Neutrophil (primary cell): Measurements from ENCODE around the gene GNA14.

ENCODE experiments used
- H3K27ac ChIP-seq: fragments of 200-600 bp; sonication (generic); 2 replicates; pipeline ENCODE4 v1.5.1; 2016; ENCODE audit warnings: mild to moderate bottlenecking, moderate library complexity
- H3K27me3 ChIP-seq: fragments of 200-600 bp; sonication (generic); 2 replicates; pipeline ENCODE4 v1.6.0; 2016; ENCODE audit warnings: mild to moderate bottlenecking
- H3K36me3 ChIP-seq: fragments of 200-600 bp; sonication (generic); 2 replicates; pipeline ENCODE4 v1.5.1; 2017
- H3K4me1 ChIP-seq, 2 experiments: fragments of 200-600 bp in 1 of 2; sonication (generic) in 1 of 2; 1 replicate in 1 of 2; 2 replicates in 1 of 2; pipeline versions ENCODE4 v1.5.1 to v1.6.1; 2013 to 2016; ENCODE audit warnings: low read depth in 1 of 2, low read length in 1 of 2, mild to moderate bottlenecking in 1 of 2, moderate library complexity in 1 of 2; ENCODE audit not compliant: control insufficient read depth in 1 of 2, insufficient read depth in 1 of 2
- H3K4me3 ChIP-seq, 2 experiments: fragments of 200-600 bp in 1 of 2; sonication (generic) in 1 of 2; 1 replicate in 1 of 2; 2 replicates in 1 of 2; pipeline ENCODE4 v1.5.1; 2013 to 2016; ENCODE audit warnings: low read depth in 1 of 2, low read length in 1 of 2, mild to moderate bottlenecking in 1 of 2, moderate library complexity in 1 of 2
- H3K9me3 ChIP-seq: fragments of 200-600 bp; sonication (generic); 2 replicates; pipeline ENCODE4 v1.5.1; 2016
- TF ChIP-seq, protein P1 (sequence below): fragments of 200-600 bp; sonication (generic); IDR thresholded peaks from 2 replicates; pipeline ENCODE4 v1.5.1; 2016; ENCODE audit warnings: antibody characterized with exemption

GNA14 gene

DNA sequence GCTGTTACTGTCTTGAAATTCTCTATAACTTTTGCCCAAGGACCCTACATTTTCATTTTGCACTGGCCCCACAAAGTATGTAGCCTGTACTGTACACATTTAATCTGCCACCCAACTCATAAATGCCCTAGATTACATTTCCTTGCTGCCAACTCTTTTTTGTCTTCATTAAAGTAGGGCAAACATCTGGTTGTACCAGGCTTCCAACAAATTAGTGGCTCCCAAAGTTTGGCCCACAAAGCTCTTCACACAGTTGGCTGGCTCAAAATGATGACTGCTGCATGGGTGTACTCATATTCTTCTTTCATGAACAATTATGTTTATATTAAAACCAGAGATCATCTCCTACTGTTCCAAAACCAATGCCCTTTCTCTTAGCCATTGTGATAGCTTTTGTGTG is 45.3 kb downstream of the GNA14 start:
- TF ChIP-seq, protein P1, sequence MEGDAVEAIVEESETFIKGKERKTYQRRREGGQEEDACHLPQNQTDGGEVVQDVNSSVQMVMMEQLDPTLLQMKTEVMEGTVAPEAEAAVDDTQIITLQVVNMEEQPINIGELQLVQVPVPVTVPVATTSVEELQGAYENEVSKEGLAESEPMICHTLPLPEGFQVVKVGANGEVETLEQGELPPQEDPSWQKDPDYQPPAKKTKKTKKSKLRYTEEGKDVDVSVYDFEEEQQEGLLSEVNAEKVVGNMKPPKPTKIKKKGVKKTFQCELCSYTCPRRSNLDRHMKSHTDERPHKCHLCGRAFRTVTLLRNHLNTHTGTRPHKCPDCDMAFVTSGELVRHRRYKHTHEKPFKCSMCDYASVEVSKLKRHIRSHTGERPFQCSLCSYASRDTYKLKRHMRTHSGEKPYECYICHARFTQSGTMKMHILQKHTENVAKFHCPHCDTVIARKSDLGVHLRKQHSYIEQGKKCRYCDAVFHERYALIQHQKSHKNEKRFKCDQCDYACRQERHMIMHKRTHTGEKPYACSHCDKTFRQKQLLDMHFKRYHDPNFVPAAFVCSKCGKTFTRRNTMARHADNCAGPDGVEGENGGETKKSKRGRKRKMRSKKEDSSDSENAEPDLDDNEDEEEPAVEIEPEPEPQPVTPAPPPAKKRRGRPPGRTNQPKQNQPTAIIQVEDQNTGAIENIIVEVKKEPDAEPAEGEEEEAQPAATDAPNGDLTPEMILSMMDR, result no peak
- no peaks in the 10 kb centered on the region for H3K9me3 ChIP-seq
- no peaks in the 10 kb centered on the region for H3K36me3 ChIP-seq
- H3K27me3 ChIP-seq, result no peaks in the 10 kb centered on the region
- no peak overlapping the region for H3K4me3 ChIP-seq
- H3K27ac ChIP-seq, result no peak overlapping the region
- H3K4me1 ChIP-seq, result no peaks in the 10 kb centered on the region

DNA sequence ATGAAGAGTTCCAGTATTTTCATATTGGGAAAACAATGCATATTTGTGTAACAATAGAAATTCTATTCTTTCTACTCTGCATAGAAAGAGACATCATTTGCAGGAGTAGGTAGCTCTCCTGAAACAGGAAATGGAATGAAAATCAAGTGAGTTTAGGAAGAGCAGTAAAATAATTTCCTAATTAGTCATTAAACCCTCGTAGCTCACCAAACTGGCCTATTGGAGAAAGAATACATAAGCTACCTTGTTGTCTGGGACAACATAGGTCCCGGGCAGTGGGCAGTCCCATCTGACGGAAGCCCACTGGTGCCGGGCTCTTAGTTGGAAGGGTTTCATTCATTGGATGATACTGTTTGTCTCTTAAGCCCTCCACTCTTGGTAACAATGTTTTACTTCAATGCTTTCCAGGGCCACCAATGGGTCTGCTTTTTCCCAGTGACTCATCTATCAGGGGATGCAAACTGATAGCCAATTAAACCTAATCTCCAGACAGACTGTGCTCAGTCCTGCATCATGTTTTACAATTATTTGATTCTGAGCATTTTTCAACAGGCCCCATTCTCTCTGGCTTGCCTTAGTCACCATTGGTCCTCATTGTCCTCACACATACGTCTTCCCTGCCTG is 46.5 kb downstream of the GNA14 start:
- Histone ChIP-seq H3K27ac (no peak overlapping the region), H3K27me3 (peaks cover 8% of the 10 kb centered on the region), H3K4me3 (no peak overlapping the region), H3K9me3 (no peaks in the 10 kb centered on the region), H3K4me1 (no peaks in the 10 kb centered on the region), H3K36me3 (no peaks in the 10 kb centered on the region)
- TF ChIP-seq, protein P1, result no peak

DNA sequence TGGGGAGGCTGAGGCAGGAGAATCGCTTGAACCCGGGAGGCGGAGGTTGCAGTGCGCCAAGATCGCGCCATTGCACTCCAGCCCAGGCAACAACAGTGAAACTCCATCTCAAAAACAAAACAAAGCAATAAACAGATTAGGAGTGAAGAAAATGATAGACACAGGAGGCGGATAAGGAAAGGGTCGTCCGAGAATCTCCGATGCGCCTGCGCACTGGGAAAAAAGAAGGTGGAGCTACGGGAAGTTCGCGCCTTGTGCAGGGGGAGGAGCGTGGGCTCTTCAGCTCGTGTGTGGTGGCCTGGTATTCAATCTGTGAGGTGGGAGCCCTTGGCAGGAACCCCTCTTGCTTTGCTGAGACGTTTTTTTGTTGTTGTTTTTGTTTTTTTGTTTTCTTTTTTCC is 47.3 kb downstream of the GNA14 start:
- no peaks in the 10 kb centered on the region for H3K9me3 ChIP-seq
- H3K4me3 ChIP-seq, result no peak overlapping the region
- TF ChIP-seq, protein P1, result no peak
- no peaks in the 10 kb centered on the region for H3K4me1 ChIP-seq
- H3K27me3 ChIP-seq, result peaks cover 16% of the 10 kb centered on the region
- no peak overlapping the region for H3K27ac ChIP-seq
- H3K36me3 ChIP-seq, result no peaks in the 10 kb centered on the region

DNA sequence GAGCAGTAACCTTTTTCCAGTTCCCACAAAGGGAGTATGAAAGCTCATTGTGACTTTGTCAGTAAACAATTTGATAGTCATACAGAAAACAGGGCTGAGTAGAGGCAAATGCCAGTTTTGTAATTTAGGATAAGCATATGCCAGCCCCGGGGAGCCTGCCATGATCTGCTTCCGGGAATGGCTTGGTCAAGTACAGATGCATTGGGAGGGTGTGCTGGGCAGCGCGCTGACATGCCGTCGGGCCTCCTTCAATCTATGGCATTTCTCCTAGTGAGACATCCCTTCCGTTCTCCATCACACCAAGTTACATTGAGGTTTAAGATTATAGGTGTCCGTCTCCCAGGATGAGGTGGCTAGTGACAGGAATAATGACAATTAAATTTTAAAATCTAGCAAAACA is 48.6 kb downstream of the GNA14 start:
- H3K27ac ChIP-seq, result no peak overlapping the region
- TF ChIP-seq, protein P1, result no peak
- no peaks in the 10 kb centered on the region for H3K4me1 ChIP-seq
- H3K4me3 ChIP-seq, result no peak overlapping the region
- H3K27me3 ChIP-seq, result peaks cover 29% of the 10 kb centered on the region
- H3K9me3 ChIP-seq, result no peaks in the 10 kb centered on the region
- H3K36me3 ChIP-seq, result no peaks in the 10 kb centered on the region

DNA sequence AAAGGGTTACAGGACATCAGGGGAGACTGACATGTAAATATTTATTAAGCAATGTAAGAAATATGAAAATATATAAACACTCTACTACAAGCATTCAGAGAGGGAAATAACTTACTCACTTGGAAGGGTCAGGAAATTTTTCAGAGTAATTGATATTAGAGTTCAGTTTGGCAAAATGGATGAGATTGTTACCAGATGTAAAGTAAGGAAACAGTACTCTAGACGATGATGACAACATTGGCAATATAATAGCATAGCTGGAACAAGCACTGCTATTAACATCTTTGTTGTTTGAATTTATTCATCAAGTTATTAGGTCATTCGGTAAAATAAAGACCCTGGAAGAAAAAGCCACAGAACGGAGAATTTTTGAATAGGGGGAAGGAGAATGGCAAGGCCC is 49.1 kb downstream of the GNA14 start:
- Histone ChIP-seq H3K4me3 (no peak overlapping the region), H3K4me1 (no peaks in the 10 kb centered on the region), H3K36me3 (no peaks in the 10 kb centered on the region), H3K9me3 (no peaks in the 10 kb centered on the region), H3K27me3 (peaks cover 30% of the 10 kb centered on the region), H3K27ac (no peak overlapping the region)
- TF ChIP-seq, protein P1, result no peak

DNA sequence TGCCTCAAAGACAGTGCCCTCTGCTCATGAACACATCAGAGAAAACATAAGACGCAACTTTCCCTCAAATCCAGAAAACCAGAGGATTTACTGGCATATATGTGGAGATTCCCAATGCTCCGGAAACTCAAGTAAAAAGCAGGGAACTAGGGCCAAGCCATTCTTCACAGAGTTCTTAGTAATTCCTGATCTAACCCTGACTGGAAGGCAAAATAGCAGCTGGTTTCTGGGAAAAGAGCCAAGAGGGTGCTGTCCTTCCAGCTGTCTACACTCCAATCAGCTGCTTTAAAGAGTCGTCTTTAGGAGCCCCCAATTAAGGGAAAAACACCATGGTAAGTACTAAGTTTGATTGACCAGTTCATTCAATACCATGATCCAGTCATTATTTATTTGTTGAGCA is 49.6 kb downstream of the GNA14 start:
- H3K27ac ChIP-seq, result no peak overlapping the region
- no peak overlapping the region for H3K4me3 ChIP-seq
- TF ChIP-seq, protein P1, result no peak
- H3K36me3 ChIP-seq, result no peaks in the 10 kb centered on the region
- H3K4me1 ChIP-seq, result no peaks in the 10 kb centered on the region
- H3K27me3 ChIP-seq, result peaks cover 30% of the 10 kb centered on the region
- H3K9me3 ChIP-seq, result no peaks in the 10 kb centered on the region
